Ishikawa (cell line): Measurements from ENCODE around the gene PLEKHA5.

Experiments
- CEBPB ChIP-seq: IDR thresholded peaks from 2 replicates; pipeline ENCODE4 v1.6.1; 2012
- CREB1 ChIP-seq: IDR thresholded peaks from 2 replicates; pipeline ENCODE4 v1.6.1; 2012; ENCODE audit warnings: low read depth
- EGR1 ChIP-seq: IDR thresholded peaks from 2 replicates; pipeline ENCODE4 v1.6.1; 2012
- EP300 ChIP-seq: IDR thresholded peaks from 2 replicates; pipeline ENCODE4 v1.6.1; 2012; ENCODE audit warnings: borderline replicate concordance
- FOXM1 ChIP-seq: IDR thresholded peaks from 2 replicates; pipeline ENCODE4 v1.6.1; 2012; ENCODE audit warnings: low read depth, borderline replicate concordance
- MAX ChIP-seq: IDR thresholded peaks from 2 replicates; pipeline ENCODE4 v1.6.1; 2012
- NFIC ChIP-seq: IDR thresholded peaks from 2 replicates; pipeline ENCODE4 v1.6.1; 2012
- RAD21 ChIP-seq: IDR thresholded peaks from 2 replicates; pipeline ENCODE4 v1.6.1; 2012; ENCODE audit warnings: low read depth
- REST ChIP-seq: IDR thresholded peaks from 2 replicates; pipeline ENCODE4 v1.6.1; 2012; ENCODE audit warnings: low read depth, mild to moderate bottlenecking
- TAF1 ChIP-seq: IDR thresholded peaks from 2 replicates; pipeline ENCODE4 v1.6.1; 2012; ENCODE audit warnings: low read depth, mild to moderate bottlenecking
- TCF12 ChIP-seq: IDR thresholded peaks from 2 replicates; pipeline ENCODE4 v1.6.1; 2012; ENCODE audit warnings: low read depth
- TEAD4 ChIP-seq: IDR thresholded peaks from 2 replicates; pipeline ENCODE4 v1.6.1; 2012
- USF1 ChIP-seq: IDR thresholded peaks from 2 replicates; pipeline ENCODE4 v1.6.1; 2012
- YY1 ChIP-seq: IDR thresholded peaks from 2 replicates; pipeline ENCODE4 v1.6.1; 2012; ENCODE audit warnings: low read depth
- ZBTB7A ChIP-seq: IDR thresholded peaks from 2 replicates; pipeline ENCODE4 v1.6.1; 2012; ENCODE audit warnings: low read depth

PLEKHA5 gene

GRCh38 chr12:19415563-19415962, 286.0 kb downstream of the PLEKHA5 start:
- TF ChIP-seq RAD21 (no peak), YY1 (no peak), ZBTB7A (no peak), EP300 (no peak), MAX (no peak), TAF1 (no peak), USF1 (no peak), CEBPB (no peak), FOXM1 (no peak), NFIC (no peak), REST (no peak), CREB1 (no peak), TCF12 (no peak), TEAD4 (no peak), EGR1 (no peak)

GRCh38 chr12:19419086-19419485, 289.6 kb downstream of the PLEKHA5 start:
- TF ChIP-seq EGR1: no peak
- TF ChIP-seq EP300: no peak
- no peak for TF ChIP-seq TEAD4
- no peak for TF ChIP-seq FOXM1

GRCh38 chr12:19421503-19422282, 292.2 kb downstream of the PLEKHA5 start:
- TF ChIP-seq CEBPB: peak; percentile 30; the same call in 1 of the 2 replicates
- no peak for TF ChIP-seq CREB1

GRCh38 chr12:19423166-19423930, 293.8 kb downstream of the PLEKHA5 start:
- no peak for TF ChIP-seq FOXM1
